Activated CD8-positive, alpha-beta memory T cell treated with anti-CD3 and anti-CD28 coated beads, Interleukin-2, amount 10 ng/mL, durations not matched to agents 7 days and 5 days (primary cell): ENCODE measurements around the gene RNF145. TPM values are rescaled to one million over a fixed set of nuclear protein-coding genes. Genes with fewer than 3 reads are reported as not detected.

ENCODE experiments used
- total RNA-seq, 2 experiments: library from RNA; stranded (reverse); gene quantifications; one replicate each; pipeline ENCODE4 v1.2.3, GENCODE V29; 2021

The RNF145 gene
- total RNA-seq, 2 experiments from 2014 or later, result 93.9 to 111 TPM

Other genes starting within 250 kb of the RNF145 start
- under 1 TPM in 1 of 2 experiments, not detected in 1; 0.54 TPM for gene EBF1, start 109.6 kb downstream of the RNF145 start, total RNA-seq
- gene UBLCP1, start 53.7 kb upstream of the RNF145 start, total RNA-seq, result 10 to 100 TPM; 21.4 to 31.0 TPM
- under 1 TPM in 1 of 2 experiments, not detected in 1; 0.07 TPM for gene IL12B, start 120.9 kb upstream of the RNF145 start, total RNA-seq